Activated CD4-positive, alpha-beta T cell treated with anti-CD3 and anti-CD28 coated beads for 4 hours (primary cell): ENCODE measurements around the gene PCK1.

ENCODE experiments used
- DNase-seq, 2 donors: peaks; one replicate each; pipeline ENCODE4 v3.0.0-alpha.2; 2020

PCK1 gene

GRCh38 chr20:57608516-57608915, 47.6 kb downstream of the PCK1 start:
- no peak for DNase-seq

- no peak for DNase-seq
Measured at GRCh38 chr20:57609086-57609841, 48.4 kb downstream of the PCK1 start.

- DNase-seq: no peak
Measured at GRCh38 chr20:57609842-57610167, 48.9 kb downstream of the PCK1 start.

- no peak for DNase-seq
Measured at GRCh38 chr20:57610261-57610952, 49.5 kb downstream of the PCK1 start.

- no peak for DNase-seq
Measured at GRCh38 chr20:57611586-57612311, 50.8 kb downstream of the PCK1 start.

- DNase-seq: no peak
Measured at GRCh38 chr20:57612436-57612835, 51.5 kb downstream of the PCK1 start.

- no peak for DNase-seq
Measured at GRCh38 chr20:57612916-57613315, 52.0 kb downstream of the PCK1 start.

GRCh38 chr20:57613481-57613921, 52.6 kb downstream of the PCK1 start:
- no peak for DNase-seq

- no peak for DNase-seq
Measured at GRCh38 chr20:57614490-57615444, 53.9 kb downstream of the PCK1 start.

- no peak for DNase-seq
Measured at GRCh38 chr20:57615445-57615811, 54.5 kb downstream of the PCK1 start.

GRCh38 chr20:57616143-57616951, 55.4 kb downstream of the PCK1 start:
- no peak for DNase-seq

- DNase-seq: no peak
Measured at GRCh38 chr20:57617079-57617795, 56.3 kb downstream of the PCK1 start.
